HepG2 (cell line): Measurements from ENCODE around the gene IQCF5. TPM values are rescaled to one million over a fixed set of nuclear protein-coding genes. Genes with fewer than 3 reads are reported as not detected.

Experiments
- ETV6 ChIP-seq: sonication (generic); formaldehyde crosslinking; conservative IDR thresholded peaks from 2 replicates; pipeline ENCODE4 v1.4.0; 2020; ENCODE audit warnings: missing genetic modification reagents
- HOMEZ ChIP-seq: IDR thresholded peaks from 2 replicates; pipeline ENCODE4 v1.6.1; 2016; ENCODE audit warnings: low read depth
- MLX ChIP-seq: IDR thresholded peaks from 2 replicates; pipeline ENCODE4 v1.6.1; 2016
- RARA ChIP-seq: IDR thresholded peaks from 2 replicates; pipeline ENCODE4 v1.6.1; 2016; ENCODE audit warnings: missing genetic modification reagents, missing compliant biosample characterization
- TOE1 ChIP-seq: sonication (generic); formaldehyde crosslinking; IDR thresholded peaks from 2 replicates; pipeline ENCODE4 v1.4.0; 2020; ENCODE audit warnings: mild to moderate bottlenecking, missing genetic modification reagents
- ZBTB40 ChIP-seq, 2 experiments: fragments of 450-650 bp in 1 of 2; sonication (generic) in 1 of 2; formaldehyde crosslinking in 1 of 2; IDR thresholded peaks; 2 replicates each; pipeline versions ENCODE4 v1.6.1 to v1.8.0; 2016 to 2022; ENCODE audit warnings: antibody characterized with exemption in 1 of 2, mild to moderate bottlenecking in 1 of 2, missing genetic modification reagents in 1 of 2
- ZNF121 ChIP-seq: sonication (generic); formaldehyde crosslinking; IDR thresholded peaks from 2 replicates; pipeline ENCODE4 v1.5.0; 2020; ENCODE audit warnings: mild to moderate bottlenecking, missing genetic modification reagents
- ZNF160 ChIP-seq: sonication (generic); formaldehyde crosslinking; IDR thresholded peaks from 2 replicates; pipeline ENCODE4 v1.8.0; 2022; ENCODE audit warnings: mild to moderate bottlenecking, inconsistent platforms, missing genetic modification reagents
- ZNF646 ChIP-seq: sonication (generic); formaldehyde crosslinking; IDR thresholded peaks from 2 replicates; pipeline ENCODE4 v1.9.0; 2021; ENCODE audit warnings: mild to moderate bottlenecking, missing genetic modification reagents
- polyA plus RNA-seq, 8 experiments: library from polyadenylated mRNA; depleted of rRNA in 3 of 8; stranded (reverse) in 7 of 8; unstranded in 1 of 8; fragments of >200 nt; fragmentation: Illumina TruSeq in 4 of 8; extraction: Trizol in 4 of 8; gene quantifications; 2 replicates each; pipeline versions ENCODE4 v1.2.1 to v1.2.3, GENCODE V29; 2011 to 2016; ENCODE audit warnings: low read depth in 4 of 8, missing spikeins in 1 of 8, mixed read lengths in 1 of 8; ENCODE audit not compliant: insufficient read depth in 1 of 8
- total RNA-seq, 5 experiments: library from RNA; depleted of rRNA; stranded (reverse); fragments of >200 nt; fragmentation: Illumina TruSeq; extraction: Trizol; gene quantifications; 2 replicates each; pipeline ENCODE4 v1.2.3, GENCODE V29; 2016; ENCODE audit warnings: low read depth in 1 of 5

The IQCF5 gene
- total and polyA plus RNA-seq, 2 of the 13 experiments (the other 11 are each of a cell fraction or from before 2014, with no cell fraction given), result not detected

GRCh38 chr3:51873876-51874275 is 1.5 kb downstream of the IQCF5 start (continued):
- TF ChIP-seq ZNF646 (CRISPR knock-in tag), result no peak
- no peak for TF ChIP-seq ZNF121 (CRISPR knock-in tag)
- no peak for TF ChIP-seq ETV6 (CRISPR knock-in tag)
- no peak for TF ChIP-seq RARA (CRISPR knock-in tag)
- TF ChIP-seq MLX (CRISPR knock-in tag), result no peak
- no peak for TF ChIP-seq ZNF160
- TF ChIP-seq ZBTB40 (IDR thresholded peaks at IDR 0.05), result no peak
- no peak for TF ChIP-seq ZBTB40 (CRISPR knock-in tag; IDR thresholded peaks at IDR 0.05)
- no peak for TF ChIP-seq TOE1 (CRISPR knock-in tag)
- TF ChIP-seq HOMEZ (CRISPR knock-in tag), result no peak
